GM12892 (cell line): ENCODE results near the gene MAN1A1.
"Not testable (repeated sequence)": the region's sequence is repeated elsewhere in the genome, so short reads cannot be mapped to it uniquely, and the experiment has no call there.

Experiments used
- POLR2A ChIP-seq: IDR thresholded peaks from 2 replicates; pipeline ENCODE4 v1.6.1; 2011; ENCODE audit warnings: low read depth, low read length, control low read depth
- POLR2AphosphoS5 ChIP-seq: IDR thresholded peaks from 2 replicates; pipeline ENCODE4 v1.6.1; 2011; ENCODE audit warnings: low read depth, low read length, control low read depth

GRCh38 chr6:119377043-119377442 is 27.5 kb upstream of the MAN1A1 start:
- TF ChIP-seq POLR2AphosphoS5, POLR2A: not testable (repeated sequence)
